ENCODE results near the gene PLB1.

PLB1 gene

GRCh38 chr2:28615706-28616105 is 119.8 kb downstream of the PLB1 start:
- DNase-seq = no peak

GRCh38 chr2:28616396-28616999 is 120.6 kb downstream of the PLB1 start:
- no peak for DNase-seq

GRCh38 chr2:28617502-28618184 is 121.8 kb downstream of the PLB1 start:
- DNase-seq = no peak

GRCh38 chr2:28618221-28619141 is 122.6 kb downstream of the PLB1 start:
- DNase-seq = no peak

- DNase-seq = no peak
These were observed 123.6 kb downstream of the PLB1 start for GRCh38 chr2:28619213-28620196.

GRCh38 chr2:28620291-28620793 is 124.5 kb downstream of the PLB1 start:
- DNase-seq = no peak

GRCh38 chr2:28620801-28621171 is 124.9 kb downstream of the PLB1 start:
- no peak for DNase-seq

GRCh38 chr2:28621172-28622100 is 125.6 kb downstream of the PLB1 start:
- DNase-seq = peak; percentile 58 to 59

GRCh38 chr2:28622101-28622499 is 126.2 kb downstream of the PLB1 start:
- no peak for DNase-seq

- DNase-seq = no peak
These were observed 127.9 kb downstream of the PLB1 start for GRCh38 chr2:28623582-28624405.

GRCh38 chr2:28624436-28624792 is 128.6 kb downstream of the PLB1 start:
- DNase-seq = no peak

- DNase-seq = peak; percentile 31 to 39
These were observed 129.2 kb downstream of the PLB1 start for GRCh38 chr2:28624793-28625701.

GRCh38 chr2:28626376-28626775 is 130.5 kb downstream of the PLB1 start:
- no peak for DNase-seq

- DNase-seq = no peak
These were observed 131.1 kb downstream of the PLB1 start for GRCh38 chr2:28626891-28627421.

GRCh38 chr2:28627722-28628480 is 132.0 kb downstream of the PLB1 start:
- no peak for DNase-seq

- no peak for DNase-seq
These were observed 132.6 kb downstream of the PLB1 start for GRCh38 chr2:28628506-28628905.

GRCh38 chr2:28628987-28629386 is 133.1 kb downstream of the PLB1 start:
- DNase-seq = no peak

GRCh38 chr2:28629910-28630309 is 134.1 kb downstream of the PLB1 start:
- DNase-seq = no peak
